Measurements from ENCODE around the gene STBD1. TPM values are rescaled to one million over a fixed set of nuclear protein-coding genes. Genes with fewer than 3 reads are reported as not detected.

STBD1 gene
- total RNA-seq, 1 donor from 2014 or later, result 1.9 TPM

DNA sequence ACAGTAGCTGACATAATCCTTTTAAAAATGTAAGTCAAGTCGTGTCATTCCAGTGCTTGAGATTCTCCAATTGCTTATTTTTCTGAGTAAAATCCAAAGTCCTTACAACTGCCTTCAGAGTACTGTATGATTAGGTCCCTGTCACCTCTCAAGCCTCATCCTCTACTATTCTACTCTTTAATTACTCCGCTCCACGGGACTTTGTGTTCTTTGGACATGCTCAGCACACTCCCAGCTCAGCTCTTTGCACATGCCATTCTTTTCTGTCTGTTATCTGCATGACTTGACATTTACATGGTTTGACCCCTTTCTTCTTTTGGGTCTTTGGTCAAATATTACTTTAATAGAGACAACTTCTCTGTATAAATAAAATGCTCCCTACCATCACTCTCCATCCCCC lies 39.9 kb upstream of the STBD1 start:
- H3K4me1 Mint-ChIP-seq (ENCODE audit: low read depth), result peaks cover 1% of the 10 kb centered on the region
- no peak overlapping the region for H3K4me3 Mint-ChIP-seq (ENCODE audit: low read depth)
- TF ChIP-seq, protein P1, sequence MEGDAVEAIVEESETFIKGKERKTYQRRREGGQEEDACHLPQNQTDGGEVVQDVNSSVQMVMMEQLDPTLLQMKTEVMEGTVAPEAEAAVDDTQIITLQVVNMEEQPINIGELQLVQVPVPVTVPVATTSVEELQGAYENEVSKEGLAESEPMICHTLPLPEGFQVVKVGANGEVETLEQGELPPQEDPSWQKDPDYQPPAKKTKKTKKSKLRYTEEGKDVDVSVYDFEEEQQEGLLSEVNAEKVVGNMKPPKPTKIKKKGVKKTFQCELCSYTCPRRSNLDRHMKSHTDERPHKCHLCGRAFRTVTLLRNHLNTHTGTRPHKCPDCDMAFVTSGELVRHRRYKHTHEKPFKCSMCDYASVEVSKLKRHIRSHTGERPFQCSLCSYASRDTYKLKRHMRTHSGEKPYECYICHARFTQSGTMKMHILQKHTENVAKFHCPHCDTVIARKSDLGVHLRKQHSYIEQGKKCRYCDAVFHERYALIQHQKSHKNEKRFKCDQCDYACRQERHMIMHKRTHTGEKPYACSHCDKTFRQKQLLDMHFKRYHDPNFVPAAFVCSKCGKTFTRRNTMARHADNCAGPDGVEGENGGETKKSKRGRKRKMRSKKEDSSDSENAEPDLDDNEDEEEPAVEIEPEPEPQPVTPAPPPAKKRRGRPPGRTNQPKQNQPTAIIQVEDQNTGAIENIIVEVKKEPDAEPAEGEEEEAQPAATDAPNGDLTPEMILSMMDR (IDR thresholded peaks at IDR 0.05; ENCODE audit: unreplicated experiment), result no peak
- H3K9me3 Mint-ChIP-seq (ENCODE audit: low read depth), result no peaks in the 10 kb centered on the region
- H3K36me3 Mint-ChIP-seq (ENCODE audit: insufficient read depth), result no peaks in the 10 kb centered on the region
- H3K27me3 Mint-ChIP-seq, result no peaks in the 10 kb centered on the region
- no peak overlapping the region for H3K27ac Mint-ChIP-seq
- DNase-seq (ENCODE audit: low spot score, unreplicated experiment), result no peak

DNA sequence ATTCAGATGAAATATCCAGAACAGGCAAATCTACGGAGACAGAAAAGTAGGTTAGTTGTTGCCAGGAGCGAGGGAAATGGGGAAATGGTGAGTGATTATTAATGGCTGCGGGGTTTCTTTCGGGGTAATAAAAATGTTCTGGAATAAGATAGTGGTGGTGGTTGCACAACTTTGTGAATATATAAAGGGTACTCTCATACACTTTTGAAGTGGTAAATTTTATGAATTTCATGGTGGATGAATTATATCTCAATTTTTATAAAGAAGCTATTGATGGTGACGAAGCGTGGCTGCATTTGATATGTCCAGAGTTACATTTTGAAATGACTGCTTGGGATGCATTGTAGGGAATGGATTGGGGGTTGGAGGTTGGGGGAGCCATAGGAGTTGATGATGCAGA lies 38.7 kb upstream of the STBD1 start:
- no peak overlapping the region for H3K4me3 Mint-ChIP-seq (ENCODE audit: low read depth)
- H3K36me3 Mint-ChIP-seq (ENCODE audit: insufficient read depth), result no peaks in the 10 kb centered on the region
- H3K27ac Mint-ChIP-seq, result no peak overlapping the region
- peaks cover 1% of the 10 kb centered on the region for H3K4me1 Mint-ChIP-seq (ENCODE audit: low read depth)
- DNase-seq (ENCODE audit: low spot score, unreplicated experiment), result no peak
- no peaks in the 10 kb centered on the region for H3K9me3 Mint-ChIP-seq (ENCODE audit: low read depth)
- TF ChIP-seq, protein P1 (IDR thresholded peaks at IDR 0.05; ENCODE audit: unreplicated experiment), result no peak
- no peaks in the 10 kb centered on the region for H3K27me3 Mint-ChIP-seq

DNA sequence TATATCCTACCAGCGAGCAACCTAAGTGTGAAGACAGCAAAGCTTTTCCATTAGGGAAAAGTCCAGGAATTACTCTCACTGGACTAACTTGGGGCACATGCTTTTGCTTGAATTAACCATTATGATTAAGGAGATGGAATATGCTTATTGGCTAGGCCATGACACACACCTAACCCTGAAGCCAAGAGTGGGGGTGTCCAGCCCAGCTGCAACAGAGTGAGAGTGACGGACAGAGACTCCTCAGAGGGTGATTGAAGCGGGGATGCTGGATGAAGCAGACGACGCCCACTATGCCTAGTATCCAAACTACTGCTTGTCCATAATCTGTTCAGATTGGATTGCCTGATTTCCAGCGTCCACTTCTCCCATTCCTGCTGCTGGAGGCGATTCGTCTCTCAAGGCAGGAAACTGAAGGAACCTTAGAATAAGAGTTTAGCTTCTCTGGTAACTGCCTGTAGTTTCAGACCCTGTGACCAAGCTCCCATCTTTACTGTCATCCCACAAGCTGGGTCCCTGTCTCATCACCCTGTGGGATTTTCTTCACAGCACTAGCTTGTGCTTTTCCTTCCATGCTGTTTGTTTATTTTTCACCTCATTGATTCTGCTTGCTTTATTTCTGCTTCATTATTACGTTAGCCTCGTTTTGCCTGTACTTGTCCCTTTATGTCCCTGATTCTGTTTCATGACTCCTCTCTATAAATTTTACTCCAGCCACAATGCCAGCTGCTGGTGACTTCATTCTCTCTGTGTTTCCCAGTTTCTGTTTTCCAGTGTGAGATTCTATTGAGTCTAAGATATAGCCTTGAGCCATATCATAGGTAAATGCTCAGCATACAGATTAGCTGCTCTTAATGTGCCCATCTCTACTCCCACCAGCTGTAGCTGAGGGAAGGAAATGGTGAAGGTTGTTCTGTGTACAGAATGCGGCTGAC lies 36.0 kb upstream of the STBD1 start:
- Mint-ChIP-seq H3K27me3 (no peaks in the 10 kb centered on the region), H3K4me3 (ENCODE audit: low read depth) (no peak overlapping the region), H3K9me3 (ENCODE audit: low read depth) (no peaks in the 10 kb centered on the region), H3K36me3 (ENCODE audit: insufficient read depth) (no peaks in the 10 kb centered on the region), H3K27ac (no peak overlapping the region), H3K4me1 (ENCODE audit: low read depth) (peaks cover 6% of the 10 kb centered on the region)
- TF ChIP-seq, protein P1 (IDR thresholded peaks at IDR 0.05; ENCODE audit: unreplicated experiment), result no peak
- no peak for DNase-seq (ENCODE audit: low spot score, unreplicated experiment)

DNA sequence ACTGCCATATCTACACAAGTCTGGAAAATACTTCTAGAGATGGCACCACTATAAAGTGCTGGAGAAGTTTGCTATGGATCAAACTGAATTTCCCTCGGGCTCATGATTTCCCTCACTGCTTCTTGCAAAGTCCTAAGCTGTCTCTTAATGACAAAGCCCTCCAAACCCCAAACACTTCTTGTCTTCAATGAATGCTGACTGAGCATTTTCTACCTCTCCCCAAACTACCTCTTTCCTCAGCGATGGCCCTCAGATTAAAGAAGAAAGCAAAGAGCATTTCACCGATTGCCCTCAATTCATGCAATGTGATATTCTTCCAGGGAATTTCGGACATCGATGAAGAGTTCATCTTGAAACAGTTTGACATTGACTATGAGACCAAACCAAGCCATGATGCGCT lies 35.3 kb upstream of the STBD1 start:
- H3K4me3 Mint-ChIP-seq (ENCODE audit: low read depth), result no peak overlapping the region
- no peaks in the 10 kb centered on the region for H3K9me3 Mint-ChIP-seq (ENCODE audit: low read depth)
- no peak overlapping the region for H3K27ac Mint-ChIP-seq
- no peak for DNase-seq (ENCODE audit: low spot score, unreplicated experiment)
- TF ChIP-seq, protein P1 (IDR thresholded peaks at IDR 0.05; ENCODE audit: unreplicated experiment), result no peak
- H3K36me3 Mint-ChIP-seq (ENCODE audit: insufficient read depth), result no peaks in the 10 kb centered on the region
- H3K4me1 Mint-ChIP-seq (ENCODE audit: low read depth), result peaks cover 11% of the 10 kb centered on the region
- no peaks in the 10 kb centered on the region for H3K27me3 Mint-ChIP-seq

DNA sequence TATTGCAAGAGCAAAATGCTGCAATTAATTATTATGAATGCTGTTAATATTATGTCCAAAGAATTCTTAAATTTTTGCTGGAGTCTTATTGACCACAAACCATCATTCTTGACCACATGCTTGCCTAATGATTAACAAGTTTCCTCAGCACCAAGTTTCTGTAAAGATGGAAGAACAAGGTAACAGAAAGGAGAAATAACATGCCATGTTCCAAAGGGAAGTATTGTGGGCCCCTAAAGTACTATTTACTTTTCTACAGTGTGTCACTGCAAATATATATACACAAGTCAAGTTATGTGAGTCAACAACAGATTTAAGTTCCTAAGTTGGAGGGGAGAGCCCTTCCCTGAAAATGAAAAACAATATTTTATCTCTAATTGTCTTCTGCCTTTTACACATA lies 34.5 kb upstream of the STBD1 start:
- Mint-ChIP-seq H3K36me3 (ENCODE audit: insufficient read depth) (no peaks in the 10 kb centered on the region), H3K4me1 (ENCODE audit: low read depth) (peaks cover 11% of the 10 kb centered on the region), H3K4me3 (ENCODE audit: low read depth) (no peak overlapping the region), H3K27me3 (no peaks in the 10 kb centered on the region), H3K27ac (no peak overlapping the region), H3K9me3 (ENCODE audit: low read depth) (no peaks in the 10 kb centered on the region)
- TF ChIP-seq, protein P1 (IDR thresholded peaks at IDR 0.05; ENCODE audit: unreplicated experiment), result no peak
- DNase-seq (ENCODE audit: low spot score, unreplicated experiment), result no peak

All from progenitor cell of endocrine pancreas (in vitro differentiated cells).